PC-9 (cell line): ENCODE results near the gene LTBP3.

Experiments
- EZH2 ChIP-seq: fragments of 200-600 bp; sonication (generic); IDR thresholded peaks from 2 replicates; pipeline ENCODE4 v1.8.0; 2017; ENCODE audit warnings: antibody characterized with exemption, low read depth
- TF ChIP-seq, protein P1 (sequence below): fragments of 200-600 bp; sonication (generic); conservative IDR thresholded peaks from 2 replicates; pipeline ENCODE4 v1.6.1; 2017; ENCODE audit warnings: mixed run types, antibody characterized with exemption, mild to moderate bottlenecking, moderate library complexity

DNA sequence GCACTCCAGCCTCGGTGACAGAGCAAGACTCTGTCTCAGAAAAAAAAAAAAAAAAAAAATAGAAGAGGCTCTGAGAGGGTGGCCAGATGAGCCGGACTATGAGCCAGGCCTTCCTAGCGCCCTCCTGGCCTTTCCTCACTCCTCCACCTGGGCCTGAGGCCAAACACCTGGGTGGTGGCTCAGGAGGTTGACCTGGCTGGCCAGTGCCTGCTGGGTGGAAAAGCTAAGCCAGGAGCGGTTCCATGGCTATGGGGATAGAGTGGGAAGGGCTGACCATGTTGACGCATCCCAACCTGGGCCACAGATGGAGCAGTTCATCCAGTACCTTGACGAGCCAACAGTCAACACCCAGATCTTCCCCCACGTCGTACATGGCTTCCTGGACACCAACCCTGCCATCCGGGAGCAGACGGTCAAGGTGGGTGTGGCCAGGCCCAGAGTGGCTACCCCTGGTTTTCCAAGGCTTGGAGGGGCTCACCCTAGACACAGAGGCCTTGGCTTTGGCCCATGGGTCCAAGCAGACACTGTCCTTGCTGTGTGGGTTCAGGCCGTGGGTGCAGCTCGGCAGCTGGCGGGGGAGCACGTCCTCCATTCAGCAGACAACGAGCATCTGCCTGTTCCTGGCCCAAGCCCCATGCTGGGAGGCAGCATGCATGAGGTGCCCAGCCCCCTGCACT, 25.6 kb downstream of the LTBP3 start:
- TF ChIP-seq, protein P1, sequence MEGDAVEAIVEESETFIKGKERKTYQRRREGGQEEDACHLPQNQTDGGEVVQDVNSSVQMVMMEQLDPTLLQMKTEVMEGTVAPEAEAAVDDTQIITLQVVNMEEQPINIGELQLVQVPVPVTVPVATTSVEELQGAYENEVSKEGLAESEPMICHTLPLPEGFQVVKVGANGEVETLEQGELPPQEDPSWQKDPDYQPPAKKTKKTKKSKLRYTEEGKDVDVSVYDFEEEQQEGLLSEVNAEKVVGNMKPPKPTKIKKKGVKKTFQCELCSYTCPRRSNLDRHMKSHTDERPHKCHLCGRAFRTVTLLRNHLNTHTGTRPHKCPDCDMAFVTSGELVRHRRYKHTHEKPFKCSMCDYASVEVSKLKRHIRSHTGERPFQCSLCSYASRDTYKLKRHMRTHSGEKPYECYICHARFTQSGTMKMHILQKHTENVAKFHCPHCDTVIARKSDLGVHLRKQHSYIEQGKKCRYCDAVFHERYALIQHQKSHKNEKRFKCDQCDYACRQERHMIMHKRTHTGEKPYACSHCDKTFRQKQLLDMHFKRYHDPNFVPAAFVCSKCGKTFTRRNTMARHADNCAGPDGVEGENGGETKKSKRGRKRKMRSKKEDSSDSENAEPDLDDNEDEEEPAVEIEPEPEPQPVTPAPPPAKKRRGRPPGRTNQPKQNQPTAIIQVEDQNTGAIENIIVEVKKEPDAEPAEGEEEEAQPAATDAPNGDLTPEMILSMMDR: no peak
- no peak for TF ChIP-seq EZH2
